COLO668 (cell line): Measurements from ENCODE around the gene LGMN.

ENCODE experiments used
- DNase-seq: peaks from one replicate; lab custom pipeline; 2025; ENCODE audit not compliant: unreplicated experiment; lab: John Stamatoyannopoulos, UW

LGMN gene

DNA sequence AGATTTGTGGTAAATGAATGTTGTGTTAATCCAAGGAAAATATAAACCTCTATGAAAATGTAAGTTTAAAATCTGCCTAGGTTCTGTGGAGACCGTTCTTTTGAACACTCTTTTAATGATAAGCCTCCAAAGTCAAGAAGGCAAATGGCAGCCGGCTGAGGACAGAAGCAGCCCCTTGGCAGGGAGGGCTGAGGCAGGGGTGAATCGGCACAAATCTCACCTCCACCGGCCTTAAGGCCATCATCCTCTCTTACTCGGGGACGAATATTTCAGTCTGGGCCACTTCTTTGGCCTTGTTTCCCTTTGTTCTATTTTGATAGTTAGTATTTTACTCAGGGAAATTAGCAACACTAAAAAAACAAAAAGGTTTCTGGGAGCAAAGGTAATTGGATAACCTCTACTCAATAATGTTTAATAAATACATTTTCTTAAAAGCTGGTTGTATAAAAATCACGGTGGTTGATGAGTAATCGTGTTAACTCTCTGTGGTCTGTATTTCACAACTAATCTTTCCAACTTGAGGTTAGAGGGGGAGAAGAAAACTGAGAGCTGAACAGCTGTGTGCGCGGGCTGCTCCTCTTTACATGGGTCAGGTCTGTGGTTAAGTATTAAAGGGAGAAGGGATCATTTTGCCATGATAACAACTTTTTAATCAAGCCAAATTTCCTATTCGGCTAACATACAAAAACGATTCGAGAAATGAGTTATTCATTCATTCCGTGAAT lies 18.6 kb downstream of the LGMN start:
- no peak for DNase-seq

- DNase-seq = peak; percentile 47
These were observed 19.6 kb downstream of the LGMN start for GRCh38 chr14:92728759-92729364.

DNA sequence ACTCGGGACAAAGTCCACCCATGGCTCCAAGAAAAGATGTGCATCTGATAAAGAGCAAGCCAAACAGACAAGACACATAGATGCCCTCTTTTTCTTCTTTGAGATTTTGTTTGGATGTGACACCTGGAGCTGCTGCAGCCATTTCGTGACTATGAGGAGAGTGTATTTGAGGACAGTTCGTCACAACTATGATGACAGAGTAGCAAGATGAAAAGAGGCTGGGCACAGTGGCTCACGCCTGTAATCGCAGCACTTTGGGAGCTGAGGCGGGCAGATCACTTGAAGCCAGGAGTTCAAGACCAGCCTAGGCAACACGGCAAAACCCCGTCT lies 21.5 kb downstream of the LGMN start:
- DNase-seq = no peak

GRCh38 chr14:92726135-92726932 lies 22.1 kb downstream of the LGMN start:
- DNase-seq = no peak

DNA sequence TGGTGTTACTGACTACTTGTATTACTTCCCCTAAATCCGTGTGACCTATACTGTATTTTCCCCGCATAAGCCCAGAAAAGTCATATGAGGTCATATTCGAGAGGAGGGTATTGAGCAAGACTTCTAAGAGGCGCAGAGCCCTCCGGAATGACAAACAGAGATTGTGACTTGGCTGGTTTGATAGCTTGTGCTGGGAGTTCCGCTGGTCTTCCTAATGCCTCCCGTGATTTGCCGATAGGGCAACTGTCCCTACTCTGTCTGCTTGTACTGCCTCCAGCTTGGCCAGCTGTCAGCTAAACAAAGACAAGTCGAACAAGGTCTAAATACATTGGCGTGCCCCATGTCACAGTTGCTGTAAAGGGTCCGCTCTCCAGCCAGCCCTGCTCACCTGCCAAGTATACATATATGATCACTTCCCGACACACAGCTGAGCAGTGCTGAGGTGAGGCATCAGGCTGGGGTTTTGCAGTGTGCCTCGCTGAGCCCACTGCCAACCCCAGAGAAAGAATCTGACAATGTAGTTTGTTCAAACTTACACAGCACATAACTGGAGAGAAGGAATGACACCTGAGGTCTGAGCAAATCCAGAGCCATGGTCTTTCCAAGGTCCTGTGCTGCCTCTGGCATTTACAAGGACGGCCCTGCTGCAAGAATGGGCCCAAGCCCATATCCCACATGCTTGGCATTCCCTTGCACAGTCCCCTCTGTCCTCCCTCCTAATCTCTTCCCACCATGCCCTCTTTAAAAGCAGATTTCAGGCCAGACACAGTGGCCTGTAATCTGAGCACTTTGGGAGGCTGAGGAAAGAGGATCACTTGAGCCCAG lies 23.7 kb downstream of the LGMN start:
- DNase-seq = peak; percentile 49

DNA sequence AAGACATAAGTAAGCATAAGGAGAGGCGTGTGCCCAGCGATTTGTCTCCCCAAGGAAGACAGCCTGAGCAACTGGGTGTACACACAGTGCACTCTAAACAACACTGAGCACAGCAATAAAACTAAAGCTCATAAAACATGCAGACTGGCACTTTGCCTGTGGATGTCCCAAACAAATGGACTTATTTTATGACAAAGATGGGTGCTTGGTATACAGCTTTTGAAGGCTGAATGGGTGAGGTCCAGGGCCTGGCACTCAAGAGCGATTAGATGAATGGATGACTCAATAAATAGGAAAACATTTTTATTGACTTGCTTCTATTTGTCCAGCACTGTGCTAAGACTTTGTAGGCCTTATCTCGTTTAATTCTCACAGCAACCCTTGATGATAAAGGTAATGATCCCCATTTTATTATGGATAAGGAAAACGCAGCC lies 28.5 kb downstream of the LGMN start:
- DNase-seq = peak; percentile 15

DNA sequence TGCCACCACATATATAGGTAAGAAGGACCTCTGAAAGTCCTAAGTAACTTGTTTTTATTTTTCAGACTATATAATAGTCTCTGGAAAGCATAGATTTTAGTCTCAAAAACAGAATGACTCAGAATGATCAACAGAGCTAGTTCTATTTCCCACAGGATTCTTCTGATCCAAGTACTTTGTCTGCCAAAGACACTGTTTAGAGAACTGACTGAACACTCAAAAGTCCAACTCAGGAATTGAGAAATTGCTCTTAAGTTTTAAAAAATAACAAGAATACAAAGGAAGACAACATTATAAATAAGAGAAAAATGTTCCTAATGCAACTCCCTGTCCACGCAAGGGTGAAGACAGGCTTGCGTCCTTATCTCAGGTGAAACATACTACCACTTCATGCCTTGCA lies 29.0 kb downstream of the LGMN start:
- DNase-seq = no peak

GRCh38 chr14:92718664-92719063 lies 29.8 kb downstream of the LGMN start:
- DNase-seq = no peak

DNA sequence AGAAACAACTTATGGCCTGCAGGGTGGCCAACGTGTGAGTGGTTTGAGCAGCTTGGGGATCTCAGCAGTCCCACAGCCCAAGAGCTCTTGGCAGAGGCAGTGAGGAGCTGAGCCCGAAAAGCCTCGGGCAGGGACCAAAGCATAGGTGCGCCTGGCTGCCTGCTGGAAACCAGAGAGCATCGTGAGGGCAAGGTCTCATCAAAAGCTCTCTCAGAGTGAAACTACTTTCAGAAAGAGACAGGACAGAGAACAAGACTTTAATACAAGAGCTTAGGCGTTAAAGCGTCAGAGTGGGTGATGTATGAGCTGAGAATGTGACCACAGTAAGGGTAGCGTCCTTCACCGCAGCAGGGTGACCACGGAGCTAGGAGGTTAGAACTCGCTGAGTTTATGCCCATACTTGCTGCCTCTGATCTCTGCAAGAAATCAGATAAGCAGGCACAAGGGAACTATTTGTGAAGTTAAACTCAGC lies 30.8 kb downstream of the LGMN start:
- DNase-seq = no peak

- DNase-seq = no peak
These were observed 32.3 kb downstream of the LGMN start for GRCh38 chr14:92716131-92716530.

DNA sequence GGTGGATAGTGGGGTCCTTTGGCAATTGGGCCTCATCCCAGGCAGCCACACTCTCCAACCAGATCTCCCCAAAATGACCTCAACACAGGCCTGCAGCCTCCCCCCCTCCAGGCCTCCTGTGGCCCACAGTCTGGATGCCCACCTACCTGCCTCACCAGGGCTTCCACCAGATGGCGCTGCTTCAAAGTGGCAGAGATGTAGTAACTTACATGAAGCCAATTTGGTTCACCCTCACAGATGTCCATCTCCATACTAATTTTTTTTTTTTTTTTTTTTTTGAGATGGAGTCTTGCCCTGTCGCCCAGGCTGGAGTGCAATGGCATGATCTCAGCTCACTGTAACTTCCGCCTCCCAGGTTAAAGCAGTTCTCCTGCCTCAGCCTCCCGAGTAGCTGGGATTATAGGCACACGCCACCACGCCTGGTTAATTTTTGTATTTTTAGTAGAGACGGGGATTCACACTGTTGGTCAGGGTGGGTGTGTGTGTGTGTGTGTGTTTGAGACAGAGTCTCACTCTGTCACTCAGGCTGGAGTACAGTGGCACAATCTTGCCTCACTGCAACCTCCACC lies 33.6 kb downstream of the LGMN start:
- peak; percentile 85 for DNase-seq

DNA sequence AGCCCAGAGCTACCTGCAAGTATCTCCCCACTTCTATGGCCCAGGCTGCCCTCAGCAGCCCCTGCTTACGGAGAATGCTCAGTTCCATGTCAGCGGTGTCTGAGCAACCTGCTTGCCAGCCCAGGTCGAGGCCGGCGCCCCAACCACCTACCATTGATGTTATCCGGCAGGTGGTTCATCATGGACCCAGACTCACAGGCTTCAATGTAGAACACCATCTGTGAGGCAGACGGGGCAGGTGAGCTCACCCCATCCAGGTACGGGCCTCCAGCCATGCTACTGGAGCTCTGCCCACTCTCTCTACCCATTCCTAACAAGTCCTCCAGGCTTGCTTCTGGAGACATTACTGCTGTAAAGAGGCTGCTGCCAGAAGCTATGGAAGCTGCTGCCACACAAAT lies 35.8 kb downstream of the LGMN start:
- no peak for DNase-seq

DNA sequence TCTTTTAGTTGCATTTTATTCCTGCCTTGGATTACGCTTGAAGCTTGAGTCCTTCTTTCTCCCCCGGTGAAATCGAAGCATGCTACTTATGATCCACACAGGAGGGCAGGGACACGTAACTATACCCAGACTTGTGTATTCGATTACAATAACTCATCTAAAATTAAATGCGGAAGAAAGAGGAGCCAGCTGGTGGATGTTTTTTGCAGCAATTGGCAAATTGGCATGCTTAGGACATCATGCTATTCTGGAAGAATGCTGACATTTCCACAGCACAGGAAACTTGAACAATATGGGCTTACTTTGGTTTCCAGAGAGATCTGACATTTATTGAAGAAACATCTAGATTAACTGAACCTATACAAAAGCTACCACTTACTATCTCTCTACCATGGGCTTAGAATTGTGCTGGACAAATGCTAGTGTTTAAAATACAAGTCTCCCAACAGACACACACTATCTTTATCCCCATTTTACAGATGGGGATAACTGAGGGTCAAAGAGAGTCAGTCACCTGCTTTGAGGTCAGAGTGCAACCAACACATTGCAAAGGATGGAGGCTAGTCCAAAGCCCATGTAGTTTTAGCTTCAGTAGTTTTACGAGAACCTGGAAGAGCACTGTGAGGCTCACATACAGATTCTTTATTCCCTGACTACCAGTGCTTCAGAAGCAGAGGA lies 36.3 kb downstream of the LGMN start:
- DNase-seq = no peak

DNA sequence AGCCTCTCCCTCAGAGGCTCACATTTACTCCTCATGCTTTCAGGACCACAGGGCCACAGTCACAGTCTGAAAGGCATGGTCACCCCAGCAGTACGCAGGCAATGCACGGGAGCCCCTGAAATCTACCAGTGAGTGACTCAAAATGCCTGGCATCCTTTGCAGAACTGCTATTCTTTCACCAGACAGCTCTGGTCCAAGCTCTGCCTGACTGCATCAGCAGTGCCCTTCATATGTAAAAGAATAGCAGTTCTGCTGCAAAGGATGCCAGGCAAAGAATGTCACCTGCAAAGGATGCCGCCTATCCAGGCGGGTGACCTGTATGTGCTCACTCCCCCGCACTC lies 38.5 kb downstream of the LGMN start:
- no peak for DNase-seq

- no peak for DNase-seq
These were observed 39.0 kb downstream of the LGMN start for GRCh38 chr14:92709340-92710000.

- no peak for DNase-seq
These were observed 42.0 kb downstream of the LGMN start for GRCh38 chr14:92706386-92706785.

GRCh38 chr14:92704821-92705220 lies 43.6 kb downstream of the LGMN start:
- no peak for DNase-seq

DNA sequence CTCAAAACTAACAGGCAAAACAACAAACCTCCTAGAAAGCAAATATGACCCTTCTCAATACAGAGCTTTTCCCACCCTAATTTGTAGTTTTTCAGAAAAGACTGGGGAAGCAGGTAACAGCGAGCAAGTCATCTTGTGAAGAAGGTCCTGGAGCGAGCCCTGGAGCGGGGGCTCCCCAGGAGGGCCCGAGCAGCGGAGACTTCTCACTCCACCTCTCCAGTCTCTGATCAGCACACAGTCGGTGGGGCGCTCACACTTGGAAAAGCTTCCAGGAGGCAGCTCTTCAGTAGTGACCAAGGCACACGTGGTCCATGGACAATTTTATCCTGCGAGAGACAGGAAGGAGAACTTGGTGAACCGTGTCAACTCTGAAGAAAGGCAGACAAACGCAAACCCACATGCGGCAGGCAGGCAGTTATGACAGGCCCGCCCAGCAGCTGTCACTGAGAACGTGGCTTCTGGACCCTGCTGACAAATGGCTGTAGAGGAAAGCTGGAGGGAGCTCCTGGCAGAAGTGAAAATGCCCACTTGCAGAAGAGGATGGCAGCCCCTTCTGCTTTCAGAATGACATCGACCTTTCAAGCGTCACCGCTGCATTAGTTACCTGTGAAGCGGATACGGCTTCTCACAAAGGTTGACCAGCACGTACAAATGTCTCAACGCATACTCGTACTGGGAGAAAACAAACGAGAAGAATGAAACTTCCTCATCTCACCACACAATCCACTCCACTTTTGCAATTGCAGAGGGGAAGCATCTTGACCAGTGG lies 44.2 kb downstream of the LGMN start:
- DNase-seq = no peak

GRCh38 chr14:92703516-92703915 lies 44.9 kb downstream of the LGMN start:
- no peak for DNase-seq
